Measurements from ENCODE around the gene CA10. TPM values are rescaled to one million over a fixed set of nuclear protein-coding genes. Genes with fewer than 3 reads are reported as not detected.
A peak's percentile ranks its signal among the peaks of the same experiment; 100 is the strongest.

CA10 gene
- total and polyA plus RNA-seq, 2 experiments from 2014 or later: 0.92 to 1.5 TPM

- Mint-ChIP-seq H3K36me3 (ENCODE audit: low read depth) (no peaks in the 10 kb centered on the region), H3K9me3 (no peaks in the 10 kb centered on the region), H3K27me3 (ENCODE audit: insufficient read depth, low read depth, poor library complexity) (peaks cover 5% of the 10 kb centered on the region), H3K27ac (no peak overlapping the region), H3K4me3 (no peak overlapping the region), H3K4me1 (peaks cover 28% of the 10 kb centered on the region)
- no peaks in the 10 kb centered on the region for H3K27me3 ChIP-seq (ENCODE audit: insufficient read depth)
- no peak overlapping the region for H3K4me2 ChIP-seq
- H3F3A ChIP-seq (replicated peaks; ENCODE audit: low read depth): no peaks in the 10 kb centered on the region
- no peaks in the 10 kb centered on the region for H3K79me2 ChIP-seq (replicated peaks; ENCODE audit: insufficient read depth)
- TF ChIP-seq NANOG (IDR thresholded peaks at IDR 0.05; ENCODE audit: borderline replicate concordance): no peak
- no peak for TF ChIP-seq ZNF331 (CRISPR knock-in tag; IDR thresholded peaks at IDR 0.05; ENCODE audit: low read depth)
- TF ChIP-seq JUNB (IDR thresholded peaks at IDR 0.05; ENCODE audit: unreplicated experiment): no peak
- no peak for TF ChIP-seq ZNF114 (CRISPR knock-in tag; IDR thresholded peaks at IDR 0.05)
- no peak for TF ChIP-seq EZH2 (IDR thresholded peaks at IDR 0.05; ENCODE audit: low read depth, unreplicated experiment)
- no peak for TF ChIP-seq REST (IDR thresholded peaks at IDR 0.05; ENCODE audit: unreplicated experiment)
- no peak for TF ChIP-seq STAT1 (IDR thresholded peaks at IDR 0.05; ENCODE audit: unreplicated experiment)
- H3K36me3 ChIP-seq (ENCODE audit: insufficient read depth): no peaks in the 10 kb centered on the region
- peaks cover 21% of the 10 kb centered on the region; the same call in 1 of the 2 replicates for H3K9me2 ChIP-seq (ENCODE audit: insufficient read depth)
- ATAC-seq (no peak), DNase-seq (ENCODE audit: low spot score) (no peak)
- no peak overlapping the region for H3K4me3 ChIP-seq
- H3K27ac ChIP-seq (ENCODE audit: low read depth): no peak overlapping the region
- H2AFZ ChIP-seq: 0 out of 2 replicates have a peak overlapping the region, but pooled peaks have one; percentile 23
- H3K4me1 ChIP-seq (ENCODE audit: insufficient read depth): peaks cover 5% of the 10 kb centered on the region; the same call in 1 of the 2 replicates
- H4K20me1 ChIP-seq (replicated peaks; ENCODE audit: insufficient read depth): no peaks in the 10 kb centered on the region
These were observed 519.5 kb downstream of the CA10 start for GRCh38 chr17:51638971-51639370.

DNA sequence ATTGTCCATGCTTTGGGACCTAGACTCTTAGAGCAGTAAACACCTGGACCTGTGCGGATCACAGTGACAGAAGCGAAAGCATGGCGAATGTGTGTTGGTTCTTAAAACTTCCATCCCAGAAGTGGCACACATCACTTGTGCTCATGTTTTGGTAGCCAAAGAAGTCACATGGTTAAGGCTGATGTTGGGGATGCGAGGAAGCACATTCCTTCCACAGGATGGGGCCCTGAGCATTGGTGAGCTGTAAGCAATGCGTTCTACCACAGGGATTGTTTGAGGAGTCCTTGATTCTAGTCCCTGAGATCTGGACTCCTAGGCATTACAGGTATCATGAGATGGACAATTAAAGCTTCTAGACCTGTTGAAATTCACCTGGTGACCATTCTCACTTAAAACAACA, 522.2 kb downstream of the CA10 start:
- peak; percentile 64 for DNase-seq (ENCODE audit: low spot score)

More for the DNA sequence above, 522.2 kb downstream of the CA10 start:
- Mint-ChIP-seq H3K4me3 (no peak overlapping the region), H3K4me1 (peaks cover 26% of the 10 kb centered on the region), H3K27me3 (ENCODE audit: insufficient read depth, low read depth, poor library complexity) (peaks cover 5% of the 10 kb centered on the region), H3K36me3 (ENCODE audit: low read depth) (no peaks in the 10 kb centered on the region), H3K27ac (no peak overlapping the region), H3K9me3 (no peaks in the 10 kb centered on the region)
- no peak overlapping the region for H3K4me3 ChIP-seq
- no peak overlapping the region for H3K4me2 ChIP-seq
- H3K27ac ChIP-seq (ENCODE audit: low read depth): no peak overlapping the region
- H3K27me3 ChIP-seq (ENCODE audit: insufficient read depth): no peaks in the 10 kb centered on the region
- H3K4me1 ChIP-seq (ENCODE audit: insufficient read depth): peaks cover 5% of the 10 kb centered on the region; the same call in 1 of the 2 replicates
- peaks cover 33% of the 10 kb centered on the region; the same call in 1 of the 2 replicates for H3K9me2 ChIP-seq (ENCODE audit: insufficient read depth)
- no peaks in the 10 kb centered on the region for H4K20me1 ChIP-seq (replicated peaks; ENCODE audit: insufficient read depth)
- H2AFZ ChIP-seq: no peak overlapping the region
- no peaks in the 10 kb centered on the region for H3F3A ChIP-seq (replicated peaks; ENCODE audit: low read depth)
- peak; percentile 76 for ATAC-seq
- no peaks in the 10 kb centered on the region for H3K79me2 ChIP-seq (replicated peaks; ENCODE audit: insufficient read depth)
- H3K36me3 ChIP-seq (ENCODE audit: insufficient read depth): no peaks in the 10 kb centered on the region
- TF ChIP-seq CTCF (conservative IDR thresholded peaks at IDR 0.05; ENCODE audit: low read depth in 2 of 2): peak; percentile 54 to 75
- no peak for TF ChIP-seq ZNF114 (CRISPR knock-in tag; IDR thresholded peaks at IDR 0.05)

All from GM23338 (cell line).